ENCODE results near the gene SLC4A5.

SLC4A5 gene

GRCh38 chr2:74378007-74378406, 34.8 kb upstream of the SLC4A5 start:
- TF ChIP-seq FOXM1 (IDR thresholded peaks at IDR 0.05; ENCODE audit: borderline replicate concordance, low read depth) (no peak), NFIC (IDR thresholded peaks at IDR 0.05) (no peak), EP300 (IDR thresholded peaks at IDR 0.05; ENCODE audit: borderline replicate concordance) (no peak), TEAD4 (IDR thresholded peaks at IDR 0.05) (no peak), MAX (IDR thresholded peaks at IDR 0.05) (no peak), TAF1 (IDR thresholded peaks at IDR 0.05; ENCODE audit: low read depth) (no peak), TCF12 (IDR thresholded peaks at IDR 0.05; ENCODE audit: low read depth) (no peak), YY1 (IDR thresholded peaks at IDR 0.05; ENCODE audit: low read depth) (no peak), CREB1 (IDR thresholded peaks at IDR 0.05; ENCODE audit: low read depth) (no peak), REST (IDR thresholded peaks at IDR 0.05; ENCODE audit: low read depth) (no peak), RAD21 (IDR thresholded peaks at IDR 0.05; ENCODE audit: low read depth) (no peak), CEBPB (IDR thresholded peaks at IDR 0.05) (no peak), EGR1 (IDR thresholded peaks at IDR 0.05) (no peak), ZBTB7A (IDR thresholded peaks at IDR 0.05; ENCODE audit: low read depth) (no peak)
- TF ChIP-seq, protein P1, sequence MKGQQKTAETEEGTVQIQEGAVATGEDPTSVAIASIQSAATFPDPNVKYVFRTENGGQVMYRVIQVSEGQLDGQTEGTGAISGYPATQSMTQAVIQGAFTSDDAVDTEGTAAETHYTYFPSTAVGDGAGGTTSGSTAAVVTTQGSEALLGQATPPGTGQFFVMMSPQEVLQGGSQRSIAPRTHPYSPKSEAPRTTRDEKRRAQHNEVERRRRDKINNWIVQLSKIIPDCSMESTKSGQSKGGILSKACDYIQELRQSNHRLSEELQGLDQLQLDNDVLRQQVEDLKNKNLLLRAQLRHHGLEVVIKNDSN (IDR thresholded peaks at IDR 0.05): no peak

- TF ChIP-seq REST (IDR thresholded peaks at IDR 0.05; ENCODE audit: low read depth): no peak
- no peak for TF ChIP-seq TEAD4 (IDR thresholded peaks at IDR 0.05)
- TF ChIP-seq TAF1 (IDR thresholded peaks at IDR 0.05; ENCODE audit: low read depth): no peak
- no peak for TF ChIP-seq CREB1 (IDR thresholded peaks at IDR 0.05; ENCODE audit: low read depth)
- TF ChIP-seq TCF12 (IDR thresholded peaks at IDR 0.05; ENCODE audit: low read depth): no peak
- TF ChIP-seq CEBPB (IDR thresholded peaks at IDR 0.05): no peak
Observed at GRCh38 chr2:74375838-74376237, 32.6 kb upstream of the SLC4A5 start.

- TF ChIP-seq ZBTB7A (IDR thresholded peaks at IDR 0.05; ENCODE audit: low read depth): no peak
- TF ChIP-seq CREB1 (IDR thresholded peaks at IDR 0.05; ENCODE audit: low read depth): no peak
- no peak for TF ChIP-seq RAD21 (IDR thresholded peaks at IDR 0.05; ENCODE audit: low read depth)
- TF ChIP-seq, protein P1 (IDR thresholded peaks at IDR 0.05): no peak
- no peak for TF ChIP-seq CEBPB (IDR thresholded peaks at IDR 0.05)
- no peak for TF ChIP-seq YY1 (IDR thresholded peaks at IDR 0.05; ENCODE audit: low read depth)
- TF ChIP-seq TEAD4 (IDR thresholded peaks at IDR 0.05): no peak
- no peak for TF ChIP-seq MAX (IDR thresholded peaks at IDR 0.05)
- no peak for TF ChIP-seq EGR1 (IDR thresholded peaks at IDR 0.05)
- no peak for TF ChIP-seq TAF1 (IDR thresholded peaks at IDR 0.05; ENCODE audit: low read depth)
- no peak for TF ChIP-seq FOXM1 (IDR thresholded peaks at IDR 0.05; ENCODE audit: borderline replicate concordance, low read depth)
- TF ChIP-seq NFIC (IDR thresholded peaks at IDR 0.05): no peak
- TF ChIP-seq REST (IDR thresholded peaks at IDR 0.05; ENCODE audit: low read depth): no peak
- TF ChIP-seq TCF12 (IDR thresholded peaks at IDR 0.05; ENCODE audit: low read depth): no peak
- TF ChIP-seq EP300 (IDR thresholded peaks at IDR 0.05; ENCODE audit: borderline replicate concordance): no peak
Observed at GRCh38 chr2:74374509-74375205, 31.4 kb upstream of the SLC4A5 start.

DNA sequence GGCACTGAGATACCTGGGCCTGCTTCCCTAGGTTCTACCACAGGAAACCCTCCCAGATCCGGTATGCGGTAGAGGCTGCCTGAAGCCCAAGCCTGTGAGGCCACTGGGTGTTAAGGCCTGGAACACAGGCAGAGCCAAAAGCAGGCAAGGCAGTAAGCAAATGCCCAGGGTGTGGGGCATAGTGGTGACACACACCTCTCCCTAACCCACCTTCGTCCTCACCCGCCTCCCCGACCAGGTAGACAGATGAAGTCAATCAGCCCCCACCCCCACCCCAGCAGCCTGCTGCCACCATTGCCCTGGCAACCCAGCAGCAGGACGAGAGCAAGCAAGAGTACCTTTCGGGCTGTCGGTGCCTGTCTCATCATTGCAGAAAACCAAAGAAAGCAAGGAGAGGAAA, 30.8 kb upstream of the SLC4A5 start:
- TF ChIP-seq EGR1 (IDR thresholded peaks at IDR 0.05): no peak
- TF ChIP-seq EP300 (IDR thresholded peaks at IDR 0.05; ENCODE audit: borderline replicate concordance): no peak
- TF ChIP-seq NFIC (IDR thresholded peaks at IDR 0.05): no peak
- no peak for TF ChIP-seq TEAD4 (IDR thresholded peaks at IDR 0.05)
- TF ChIP-seq MAX (IDR thresholded peaks at IDR 0.05): no peak
- TF ChIP-seq RAD21 (IDR thresholded peaks at IDR 0.05; ENCODE audit: low read depth): no peak
- TF ChIP-seq, protein P1 (IDR thresholded peaks at IDR 0.05): no peak
- no peak for TF ChIP-seq YY1 (IDR thresholded peaks at IDR 0.05; ENCODE audit: low read depth)
- TF ChIP-seq CEBPB (IDR thresholded peaks at IDR 0.05): no peak
- no peak for TF ChIP-seq CREB1 (IDR thresholded peaks at IDR 0.05; ENCODE audit: low read depth)
- no peak for TF ChIP-seq TCF12 (IDR thresholded peaks at IDR 0.05; ENCODE audit: low read depth)
- no peak for TF ChIP-seq ZBTB7A (IDR thresholded peaks at IDR 0.05; ENCODE audit: low read depth)
- TF ChIP-seq FOXM1 (IDR thresholded peaks at IDR 0.05; ENCODE audit: borderline replicate concordance, low read depth): no peak
- no peak for TF ChIP-seq TAF1 (IDR thresholded peaks at IDR 0.05; ENCODE audit: low read depth)
- TF ChIP-seq REST (IDR thresholded peaks at IDR 0.05; ENCODE audit: low read depth): no peak
